Occipital lobe (tissue), 2 donors: ENCODE data around the gene HSD11B1L. TPM values are rescaled to one million over a fixed set of nuclear protein-coding genes. Genes with fewer than 3 reads are reported as not detected.
"Not testable (repeated sequence)": the region's sequence is repeated elsewhere in the genome, so short reads cannot be mapped to it uniquely, and the experiment has no call there.

ENCODE experiments used
- DNase-seq: peaks from one replicate; lab custom pipeline; 2025; lab: John Stamatoyannopoulos, UW
- total RNA-seq: library from RNA; depleted of rRNA; stranded (reverse); fragments of >200 nt; gene quantifications from one replicate; pipeline ENCODE4 v1.2.3, GENCODE V29; 2014

The HSD11B1L gene
- total RNA-seq, 1 donor from 2014 or later = 16.7 TPM

- peak; percentile 86 for DNase-seq
These were observed 6.0 kb downstream of the HSD11B1L start for GRCh38 chr19:5686647-5687359.

- no peak for DNase-seq
These were observed 6.8 kb downstream of the HSD11B1L start for GRCh38 chr19:5687360-5688198.

- not testable (repeated sequence) for DNase-seq
These were observed 7.5 kb downstream of the HSD11B1L start for GRCh38 chr19:5688262-5688881.

DNA sequence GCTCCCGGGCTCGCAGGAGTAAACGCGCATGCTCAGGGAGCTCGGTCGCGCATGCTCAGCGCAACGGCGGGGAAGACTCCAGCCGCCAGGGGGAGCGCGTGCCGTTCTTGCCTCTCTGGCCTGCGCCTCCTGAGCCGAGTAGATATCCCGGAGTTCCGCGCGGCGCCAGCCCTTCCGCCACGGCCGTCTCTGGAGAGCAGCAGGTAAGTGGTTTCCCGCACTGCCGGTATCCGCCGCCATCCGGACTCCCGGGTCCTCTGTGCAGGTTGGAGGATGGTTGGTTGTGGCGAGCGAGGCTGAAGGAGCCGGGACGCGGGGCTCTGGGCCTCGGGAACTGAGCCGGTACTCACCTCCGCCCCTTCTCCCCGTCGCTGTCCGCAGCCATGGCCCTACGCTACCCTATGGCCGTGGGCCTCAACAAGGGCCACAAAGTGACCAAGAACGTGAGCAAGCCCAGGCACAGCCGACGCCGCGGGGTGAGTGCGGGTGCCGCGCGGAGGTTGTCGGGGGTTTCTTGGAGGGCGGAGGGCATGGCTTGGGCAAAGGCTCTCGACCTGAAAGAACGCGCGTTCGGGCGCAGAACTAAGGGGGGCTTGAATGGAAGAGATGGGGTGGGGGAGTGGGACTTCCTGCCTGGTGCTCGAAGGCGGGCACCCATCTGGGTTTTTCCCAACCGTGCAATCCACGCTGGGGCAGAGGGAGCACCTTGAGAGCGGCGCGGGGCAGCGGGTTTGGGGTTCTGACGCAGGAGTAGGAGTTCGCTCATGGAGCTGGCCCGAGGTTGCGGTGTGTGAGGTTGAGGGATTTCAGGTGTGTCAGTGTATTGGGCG is 9.5 kb downstream of the HSD11B1L start, which contains the start of gene RPL36:
RPL36 (plus strand) TSS at position 171 of the 830 bp plus-strand sequence; CDS start at position 384, 213 bp downstream.
- peak; percentile 92 for DNase-seq

DNA sequence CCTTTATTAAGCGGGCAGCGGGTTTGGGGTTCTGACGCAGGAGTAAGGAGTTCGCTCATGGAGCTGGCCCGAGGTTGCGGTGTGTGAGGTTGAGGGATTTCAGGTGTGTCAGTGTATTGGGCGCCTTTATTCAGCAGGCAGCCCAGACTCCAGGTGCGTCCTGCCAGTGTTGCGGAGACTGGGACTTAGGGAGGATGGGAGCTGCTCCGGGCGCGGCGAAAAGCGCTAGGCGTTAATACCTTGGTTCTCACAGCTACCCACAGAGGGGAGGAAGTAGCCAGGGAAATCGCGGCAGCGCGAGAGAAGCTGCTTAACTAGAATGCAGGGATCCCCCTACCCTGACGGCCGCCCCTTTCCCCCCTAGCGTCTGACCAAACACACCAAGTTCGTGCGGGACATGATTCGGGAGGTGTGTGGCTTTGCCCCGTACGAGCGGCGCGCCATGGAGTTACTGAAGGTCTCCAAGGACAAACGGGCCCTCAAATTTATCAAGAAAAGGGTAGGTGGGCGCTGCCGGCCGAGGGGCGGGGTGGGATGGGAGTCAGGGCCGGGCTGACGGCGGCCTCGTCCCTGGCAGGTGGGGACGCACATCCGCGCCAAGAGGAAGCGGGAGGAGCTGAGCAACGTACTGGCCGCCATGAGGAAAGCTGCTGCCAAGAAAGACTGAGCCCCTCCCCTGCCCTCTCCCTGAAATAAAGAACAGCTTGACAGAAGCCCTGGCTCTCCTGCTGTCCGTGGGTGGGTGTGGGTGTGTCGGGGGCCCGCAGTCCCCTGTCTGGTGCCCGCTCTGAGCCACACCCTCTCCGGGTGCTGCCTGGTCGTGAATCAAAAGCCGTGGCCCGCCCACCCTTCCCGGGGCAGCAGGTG is 10.4 kb downstream of the HSD11B1L start:
- DNase-seq = no peak

GRCh38 chr19:5691822-5692722 is 11.2 kb downstream of the HSD11B1L start:
- no peak for DNase-seq

- DNase-seq = no peak
These were observed 11.9 kb downstream of the HSD11B1L start for GRCh38 chr19:5692723-5693194.

DNA sequence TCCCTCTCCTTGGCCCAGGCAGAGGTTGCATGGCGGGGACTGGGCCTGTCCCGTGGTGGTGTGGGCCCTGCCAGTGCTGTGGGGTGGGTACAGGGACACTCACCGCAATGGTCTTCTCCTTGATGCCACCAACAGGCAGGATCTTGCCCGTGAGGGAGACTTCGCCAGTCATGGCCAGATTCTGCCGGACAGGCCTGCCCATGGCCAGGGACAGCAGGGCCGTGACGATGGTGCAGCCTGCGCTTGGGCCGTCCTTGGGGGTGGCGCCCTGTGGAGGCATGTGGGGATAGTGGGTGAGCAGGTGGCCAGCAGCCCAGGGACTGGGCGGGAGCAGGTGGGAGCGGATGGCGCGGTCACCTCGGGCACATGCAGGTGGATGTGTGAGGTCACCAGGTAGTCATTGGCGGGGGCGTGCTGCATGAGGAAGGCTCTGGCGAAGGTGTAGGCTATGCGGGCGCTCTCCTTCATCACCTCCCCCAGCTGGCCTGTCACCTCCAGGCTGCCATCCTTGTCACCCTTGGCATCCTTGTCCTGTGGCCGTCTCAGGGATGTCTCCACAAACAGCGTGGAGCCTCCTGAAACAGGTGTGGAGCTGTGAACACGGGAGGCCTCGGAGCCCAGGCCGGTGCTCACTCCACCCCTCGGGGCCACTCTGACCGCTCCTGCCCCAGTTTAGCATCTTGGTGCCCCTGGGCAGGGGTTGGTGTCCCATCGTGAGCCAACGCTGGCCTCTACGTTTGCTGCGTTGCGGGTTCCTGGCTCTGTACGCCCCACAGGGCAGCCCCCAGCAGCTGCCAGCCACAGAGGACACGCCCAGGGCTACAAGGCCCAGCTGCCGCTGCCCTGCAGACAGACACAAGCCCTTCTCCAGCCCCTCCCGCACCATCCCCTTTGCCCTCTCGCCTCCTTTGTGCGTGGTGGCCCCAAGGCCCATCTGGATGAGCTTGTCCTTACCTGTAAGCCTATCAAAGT is 12.7 kb downstream of the HSD11B1L start:
- no peak for DNase-seq

DNA sequence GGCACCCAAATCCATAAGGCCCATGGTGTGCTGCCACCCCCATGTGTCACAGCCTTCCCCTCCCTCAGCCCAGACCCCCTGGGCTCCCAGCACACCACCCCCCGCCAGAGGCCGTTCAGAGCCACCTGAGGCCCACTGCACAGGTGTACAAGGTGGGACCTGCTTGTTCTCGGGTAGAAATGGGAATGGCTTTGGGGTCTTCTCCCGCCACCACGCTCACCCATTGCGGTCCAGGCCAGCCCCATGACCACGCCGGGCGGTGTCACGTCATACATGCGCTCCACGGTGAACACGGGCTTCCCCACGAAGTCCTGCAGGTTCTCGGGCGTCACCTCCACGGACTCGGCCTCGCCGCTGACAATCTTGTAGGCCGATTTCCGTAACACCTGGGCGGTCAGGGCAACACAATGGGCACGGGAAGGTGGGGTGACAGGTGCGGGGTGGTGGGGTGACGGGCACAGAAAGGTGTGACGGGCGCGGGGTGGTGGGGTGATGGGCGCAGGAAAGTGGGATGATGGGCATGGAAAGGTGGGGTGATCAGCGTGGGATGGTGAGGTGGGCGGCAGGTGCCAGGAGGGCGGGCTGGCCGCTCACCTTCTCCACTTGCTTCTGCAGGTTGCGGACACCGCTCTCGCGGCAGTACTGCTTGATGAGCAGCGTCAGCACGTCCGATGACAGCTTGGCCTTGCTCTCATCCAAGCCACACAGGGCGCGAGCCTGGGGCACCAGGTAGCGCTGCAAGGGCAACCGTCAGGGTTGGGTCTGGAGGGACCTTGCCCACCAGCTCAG is 13.5 kb downstream of the HSD11B1L start:
- no peak for DNase-seq

DNA sequence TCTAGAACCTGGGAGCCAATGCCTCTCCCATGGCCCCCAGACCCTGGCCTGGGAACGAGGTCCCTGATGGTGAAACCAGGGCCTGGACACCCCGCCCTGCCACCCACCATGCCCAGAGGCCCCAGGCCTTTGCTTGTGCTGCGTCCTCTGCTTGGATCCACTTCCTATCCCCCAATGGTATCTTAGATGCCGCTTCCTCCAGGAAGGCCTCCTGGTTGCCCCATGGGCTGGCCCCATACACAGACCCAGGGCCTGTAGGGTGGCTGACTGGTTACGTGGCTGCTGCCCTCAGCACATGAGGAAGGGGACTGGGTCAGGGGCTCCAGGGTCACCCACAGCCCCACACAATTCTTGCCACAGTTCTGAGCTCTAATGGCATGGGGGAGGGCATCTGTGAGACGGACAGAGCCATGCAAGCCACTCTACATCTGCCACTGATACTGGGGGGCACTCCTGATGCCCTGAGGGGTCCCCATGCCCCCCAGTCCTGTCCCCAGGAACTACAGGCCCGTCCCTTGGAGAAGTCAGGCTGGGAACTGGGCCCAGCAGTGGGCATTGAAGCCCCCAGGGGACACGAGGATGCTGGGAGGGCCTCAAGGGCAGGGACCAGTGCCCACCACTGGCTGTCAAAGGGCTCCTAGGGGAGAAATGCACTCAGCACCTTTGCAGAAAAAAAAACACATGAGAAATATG is 14.3 kb downstream of the HSD11B1L start:
- DNase-seq = no peak

- no peak for DNase-seq
These were observed 14.9 kb downstream of the HSD11B1L start for GRCh38 chr19:5695649-5696195.

DNA sequence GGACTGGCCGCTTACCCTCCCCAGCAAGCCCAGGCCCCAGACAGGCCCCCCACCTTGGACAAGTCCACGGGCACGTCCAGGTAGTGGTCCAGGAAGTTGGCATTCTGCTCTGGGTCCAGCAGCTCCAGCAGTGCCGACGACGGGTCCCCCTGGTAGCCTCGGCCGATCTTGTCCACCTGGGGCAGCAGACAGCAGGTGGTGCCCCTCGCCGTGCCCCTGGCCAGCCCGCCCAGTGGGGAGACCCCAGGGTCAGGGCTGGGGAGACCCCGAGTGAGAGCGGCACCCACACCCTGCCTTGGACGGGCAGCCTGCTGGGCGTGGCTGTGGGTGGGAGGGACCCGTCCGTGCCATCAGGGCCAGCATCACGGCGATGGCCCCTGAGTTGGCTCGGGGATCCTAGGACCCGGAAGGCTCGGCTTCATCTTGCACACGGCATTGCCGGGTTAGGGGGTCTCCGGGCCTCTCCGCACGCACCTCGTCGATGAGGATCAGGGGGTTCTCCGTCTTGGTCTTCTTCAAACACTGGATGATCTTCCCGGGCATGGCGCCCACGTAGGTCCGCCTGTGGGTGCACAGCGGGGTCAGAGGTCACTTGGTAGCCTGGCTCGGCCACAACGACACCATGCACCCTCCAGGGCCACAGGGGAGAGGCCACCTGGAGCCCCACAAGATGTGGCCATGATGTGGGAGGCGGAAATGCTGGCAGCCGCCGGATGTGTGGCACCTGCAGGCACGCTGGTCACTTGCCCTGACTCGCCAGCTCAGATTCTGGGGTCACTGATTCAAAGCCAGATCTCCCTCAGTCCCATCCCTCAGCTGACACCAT is 15.6 kb downstream of the HSD11B1L start:
- DNase-seq = no peak

DNA sequence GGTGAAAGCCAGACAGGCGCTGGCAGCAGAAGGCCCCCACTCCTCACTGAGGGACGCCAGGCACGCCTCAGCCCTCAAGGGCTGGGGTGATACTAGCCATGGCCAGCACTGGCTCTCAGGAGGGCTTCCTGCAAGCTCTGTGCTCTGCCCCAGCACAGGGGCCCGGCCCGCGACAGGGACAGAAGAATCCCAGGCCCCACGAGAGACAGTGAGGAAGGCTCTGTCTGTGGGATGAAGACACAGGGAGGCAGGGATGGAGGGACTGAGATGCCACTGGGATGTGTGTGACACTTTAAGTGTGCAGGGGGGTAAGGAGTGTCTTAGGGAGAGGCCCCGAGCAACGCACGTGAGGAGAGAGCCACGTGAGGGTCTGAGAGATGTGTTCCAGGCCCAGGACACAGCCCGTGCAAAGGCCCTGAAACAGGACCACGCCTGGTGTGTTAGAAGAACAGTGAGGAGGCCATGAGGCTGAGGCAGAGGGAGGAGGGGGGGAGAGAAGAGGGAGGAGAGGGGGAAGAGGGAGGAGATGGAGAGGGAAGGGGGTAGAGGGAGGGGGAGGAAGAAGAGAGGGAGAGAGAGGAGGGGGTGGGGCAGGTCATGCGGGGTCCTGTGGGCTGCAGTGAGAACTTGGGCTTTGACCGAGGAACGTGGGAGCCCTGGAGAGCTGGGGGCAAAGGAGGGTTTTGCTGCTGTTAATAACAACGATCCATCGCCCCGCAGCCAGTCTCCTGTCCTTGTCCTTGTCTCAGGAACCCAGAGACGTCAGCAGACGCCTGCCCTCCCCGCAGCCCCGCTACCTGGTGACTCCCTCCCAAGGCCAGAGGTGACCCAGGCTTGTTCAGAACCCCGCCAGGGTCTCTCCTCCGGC is 16.4 kb downstream of the HSD11B1L start:
- no peak for DNase-seq
